ENCODE data around the gene JPT2. TPM values are rescaled to one million over a fixed set of nuclear protein-coding genes. Genes with fewer than 3 reads are reported as not detected.
A peak's percentile ranks its signal among the peaks of the same experiment; 100 is the strongest.

JPT2 gene
- total RNA-seq, 1 experiment from 2014 or later: 150 TPM

- TF ChIP-seq CTCF (IDR thresholded peaks at IDR 0.05): peak; percentile 69
- no peak for TF ChIP-seq E2F4 (CRISPR knock-in tag; IDR thresholded peaks at IDR 0.05; ENCODE audit: borderline replicate concordance, low read depth)
- TF ChIP-seq SMAD4 (CRISPR knock-in tag; IDR thresholded peaks at IDR 0.05): no peak
These were observed 45.5 kb downstream of the JPT2 start (continued) for GRCh38 chr16:1723450-1724147.

- Mint-ChIP-seq H3K4me3 (no peak overlapping the region), H3K4me1 (0 out of 2 replicates have a peak, but pooled peaks cover 2% of the 10 kb centered on the region), H3K27me3 (ENCODE audit: low read depth) (no peaks in the 10 kb centered on the region), H3K36me3 (peaks cover 3% of the 10 kb centered on the region; the same call in 1 of the 2 replicates), H3K9me3 (no peaks in the 10 kb centered on the region), H3K27ac (no peak overlapping the region)
- CTCF ChIA-PET: interaction anchor here (0.8 to 2.7 kb wide), 9 partner anchors 9 to 113 kb away, joined by 3 to 45 read pairs (median 8); partner anchors contain the start of genes JPT2, NUBP2 and SPSB3
- TF ChIP-seq ATF1 (CRISPR knock-in tag; IDR thresholded peaks at IDR 0.05): no peak
- no peak for TF ChIP-seq ZNF138 (CRISPR knock-in tag; conservative IDR thresholded peaks at IDR 0.05)
- TF ChIP-seq GRHL2 (CRISPR knock-in tag; IDR thresholded peaks at IDR 0.05; ENCODE audit: insufficient replicate concordance, severe bottlenecking): no peak
- no peak for TF ChIP-seq E2F4 (CRISPR knock-in tag; IDR thresholded peaks at IDR 0.05; ENCODE audit: borderline replicate concordance, low read depth)
- TF ChIP-seq AFF4 (CRISPR knock-in tag; IDR thresholded peaks at IDR 0.05; ENCODE audit: borderline replicate concordance): no peak
- ATAC-seq (no peak), DNase-seq (ENCODE audit: low spot score) (no peak)
- POLR2A ChIA-PET: no interaction called here
These were observed 46.4 kb downstream of the JPT2 start for GRCh38 chr16:1724491-1724890.

- Mint-ChIP-seq H3K27ac (peak overlapping the region; percentile 17; the same call in 1 of the 2 replicates), H3K4me1 (no peaks in the 10 kb centered on the region), H3K27me3 (ENCODE audit: low read depth) (no peaks in the 10 kb centered on the region), H3K4me3 (no peak overlapping the region), H3K9me3 (no peaks in the 10 kb centered on the region), H3K36me3 (peaks cover 3% of the 10 kb centered on the region; the same call in 1 of the 2 replicates)
- POLR2A ChIA-PET: no interaction called here
- CTCF ChIA-PET: interaction anchor here (1.1 kb wide), 1 partner anchor 21 kb away, joined by 4 read pairs; the partner anchor contains the start of gene MAPK8IP3
- ATAC-seq: no peak
- TF ChIP-seq NR1H2 (CRISPR knock-in tag; IDR thresholded peaks at IDR 0.05): no peak
- no peak for DNase-seq (ENCODE audit: low spot score)
These were observed 48.8 kb downstream of the JPT2 start for GRCh38 chr16:1726661-1727502.

Data from WTC11 (cell line).